Neuronal stem cell (in vitro differentiated cells): ENCODE measurements around the gene SAMD10.
"Not testable (repeated sequence)": the region's sequence is repeated elsewhere in the genome, so short reads cannot be mapped to it uniquely, and the experiment has no call there.

Experiments used
- DNase-seq: peaks from one replicate; pipeline ENCODE4 v3.0.0-alpha.2; 2013; ENCODE audit warnings: low spot score
- H2AFZ ChIP-seq: one replicate; pipeline ENCODE4 v1.6.1; 2013; ENCODE audit warnings: mild to moderate bottlenecking, low read length, inconsistent platforms
- H2AK5ac ChIP-seq: 2 replicates; pipeline ENCODE4 v1.6.1; 2013; ENCODE audit warnings: low read depth, mild to moderate bottlenecking, inconsistent platforms, low read length, moderate library complexity, mixed read lengths
- H2BK120ac ChIP-seq: 2 replicates; pipeline ENCODE4 v1.6.1; 2013; ENCODE audit warnings: low read depth, mild to moderate bottlenecking, inconsistent platforms, low read length, moderate library complexity, mixed read lengths
- H2BK12ac ChIP-seq: one replicate; pipeline ENCODE4 v1.6.1; 2013; ENCODE audit warnings: low read length, inconsistent platforms
- H2BK15ac ChIP-seq: 2 replicates; pipeline ENCODE4 v1.6.1; 2013; ENCODE audit warnings: mild to moderate bottlenecking, low read length, inconsistent platforms, mixed read lengths
- H2BK5ac ChIP-seq: one replicate; pipeline ENCODE4 v1.6.1; 2013; ENCODE audit warnings: inconsistent platforms, mild to moderate bottlenecking, low read length, moderate library complexity
- H3K14ac ChIP-seq: one replicate; pipeline ENCODE4 v1.6.1; 2013; ENCODE audit warnings: low read length, inconsistent platforms
- H3K18ac ChIP-seq: 2 replicates; pipeline ENCODE4 v1.6.1; 2013; ENCODE audit warnings: low read length, inconsistent platforms
- H3K23ac ChIP-seq: 2 replicates; pipeline ENCODE4 v1.6.1; 2013; ENCODE audit warnings: low read depth, mild to moderate bottlenecking, mixed read lengths, low read length, inconsistent platforms; ENCODE audit not compliant: poor library complexity
- H3K27ac ChIP-seq: replicated peaks from 3 replicates; pipeline ENCODE4 v1.5.1; 2013; ENCODE audit warnings: low read length, inconsistent platforms
- H3K27me3 ChIP-seq, 3 experiments: 2 replicates each; pipeline ENCODE4 v1.6.1; 2013; ENCODE audit warnings: low read length in 3 of 3, mild to moderate bottlenecking in 2 of 3, inconsistent platforms in 1 of 3, low read depth in 1 of 3, mixed read lengths in 1 of 3, moderate library complexity in 1 of 3; ENCODE audit not compliant: control insufficient read depth in 3 of 3, insufficient read depth in 3 of 3
- H3K36me3 ChIP-seq, 2 donors: replicated peaks in 1 of 2; 2 replicates each; pipeline ENCODE4 v1.6.1; 2013; ENCODE audit warnings: low read length in 2 of 2; ENCODE audit not compliant: control insufficient read depth in 2 of 2, insufficient read depth in 2 of 2
- H3K4ac ChIP-seq: 2 replicates; pipeline ENCODE4 v1.6.1; 2013; ENCODE audit warnings: inconsistent platforms, mild to moderate bottlenecking, low read length, moderate library complexity
- H3K4me1 ChIP-seq, 2 donors: 1 replicate in 1 of 2; 2 replicates in 1 of 2; pipeline ENCODE4 v1.6.1; 2013; ENCODE audit warnings: low read length in 2 of 2, low read depth in 1 of 2; ENCODE audit not compliant: control insufficient read depth in 2 of 2, insufficient read depth in 1 of 2
- H3K4me2 ChIP-seq: one replicate; pipeline ENCODE4 v1.6.1; 2013; ENCODE audit warnings: mild to moderate bottlenecking, low read length, inconsistent platforms; ENCODE audit not compliant: insufficient read depth, poor library complexity, severe bottlenecking
- H3K4me3 ChIP-seq, 2 donors: 2 replicates each; pipeline ENCODE4 v1.5.1; 2013; ENCODE audit warnings: low read length in 2 of 2, mild to moderate bottlenecking in 2 of 2, inconsistent platforms in 1 of 2, moderate library complexity in 1 of 2
- H3K79me1 ChIP-seq: one replicate; pipeline ENCODE4 v1.6.1; 2013; ENCODE audit warnings: low read depth, mild to moderate bottlenecking, inconsistent platforms, low read length, moderate library complexity
- H3K9ac ChIP-seq: one replicate; pipeline ENCODE4 v1.6.1; 2013; ENCODE audit warnings: mild to moderate bottlenecking, low read depth, low read length, inconsistent platforms; ENCODE audit not compliant: poor library complexity
- H3K9me3 ChIP-seq, 2 donors: replicated peaks in 1 of 2; 2 replicates each; pipeline versions ENCODE3 to v1.6.1; 2013; ENCODE audit warnings: low read length in 2 of 2, mild to moderate bottlenecking in 2 of 2, inconsistent platforms in 1 of 2, low read depth in 1 of 2, mixed read lengths in 1 of 2, moderate library complexity in 1 of 2; ENCODE audit not compliant: control insufficient read depth in 2 of 2, insufficient read depth in 1 of 2
- H4K8ac ChIP-seq: one replicate; pipeline ENCODE4 v1.6.1; 2013; ENCODE audit warnings: low read depth, mild to moderate bottlenecking, inconsistent platforms, low read length, moderate library complexity
- H4K91ac ChIP-seq: one replicate; pipeline ENCODE4 v1.6.1; 2013; ENCODE audit warnings: low read length, low read depth, mild to moderate bottlenecking, inconsistent platforms; ENCODE audit not compliant: poor library complexity
- WGBS, 2 donors: extraction: QIAGEN DNeasy Blood & Tissue Kit; methylation state at CpG; one replicate each; pipeline ENCODE4 v1.1.7; 2013; ENCODE audit warnings: missing lambda C conversion rate in 2 of 2, mixed read lengths in 1 of 2; ENCODE audit not compliant: insufficient read length in 2 of 2, insufficient replicate concordance in 1 of 2; ENCODE audit errors: extremely low coverage in 2 of 2; 5-methylcytosine and 5-hydroxymethylcytosine counted together

Gene SAMD10

DNA sequence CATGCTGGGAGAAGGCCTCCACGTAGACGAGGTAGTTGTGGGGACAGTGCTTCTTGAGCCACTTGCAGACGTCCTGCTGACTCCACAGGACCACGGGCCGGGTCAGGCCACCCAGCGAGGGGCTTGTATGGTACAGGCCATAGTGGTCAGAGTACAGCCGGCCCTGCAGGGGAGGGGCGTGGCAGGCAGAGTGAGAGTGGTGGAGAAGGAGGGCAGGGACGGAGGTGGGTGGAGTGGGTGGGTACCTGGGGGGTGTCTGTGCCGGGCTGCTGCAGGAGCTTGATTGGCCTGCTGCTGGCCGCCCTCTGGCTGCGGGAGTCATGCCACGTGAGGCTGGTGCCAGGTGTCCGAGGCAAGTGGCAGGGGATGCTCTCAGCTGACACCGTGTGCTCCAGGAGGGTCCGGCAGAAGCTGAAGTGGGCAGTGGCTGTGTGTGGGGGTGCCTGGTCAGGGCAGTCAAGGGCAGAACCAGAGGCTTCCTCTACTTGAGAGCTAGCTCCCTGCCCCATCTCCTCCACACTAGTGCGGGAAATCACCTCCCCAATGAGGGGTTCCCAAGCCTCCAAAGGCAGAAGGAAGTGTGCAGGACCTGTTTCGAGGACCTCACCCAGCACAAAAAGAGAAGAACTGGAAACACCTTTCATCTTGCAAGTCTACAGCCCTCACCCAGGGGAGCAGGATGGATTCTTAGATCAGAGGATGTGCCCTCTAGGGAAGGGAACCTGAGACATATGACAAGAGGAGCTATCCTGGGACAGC, 2.3 kb downstream of the SAMD10 start:
- H3K4me1 ChIP-seq: peaks cover 14% of the 10 kb centered on the region in 2 donors
- no CpG with 5 or more reads among the region's 18 CpGs for WGBS, 2 donors
- no peaks in the 10 kb centered on the region for H3K9me3 ChIP-seq
- peak overlapping the region; percentile 32 for H3K14ac ChIP-seq
- H3K4me2 ChIP-seq: no peak overlapping the region
- no peak overlapping the region for H3K18ac ChIP-seq
- peaks cover 5% of the 10 kb centered on the region for H3K79me1 ChIP-seq
- H4K8ac ChIP-seq: peak overlapping the region; percentile 56
- peak overlapping the region; percentile 35 for H2BK12ac ChIP-seq
- H3K27ac ChIP-seq: no peak overlapping the region
- H2BK120ac ChIP-seq: peak overlapping the region; percentile 40
- H3K4ac ChIP-seq: peak overlapping the region; percentile 12
- peak overlapping the region; percentile 84 for H2BK15ac ChIP-seq
- no peak for DNase-seq
- H2AK5ac ChIP-seq: peak overlapping the region; percentile 52
- H3K9ac ChIP-seq: peak overlapping the region; percentile 77
- H2BK5ac ChIP-seq: no peak overlapping the region
- peaks cover 0 to 8% (median 0%) of the 10 kb centered on the region in 3 experiments for H3K27me3 ChIP-seq
- peak overlapping the region; percentile 2 for H3K23ac ChIP-seq
- H2AFZ ChIP-seq: no peak overlapping the region
- no peak overlapping the region for H3K4me3 ChIP-seq
- no peak overlapping the region for H4K91ac ChIP-seq
- peaks cover 2 to 4% of the 10 kb centered on the region in 2 donors for H3K36me3 ChIP-seq

- peak overlapping the region; percentile 77 for H3K9ac ChIP-seq
- not testable (repeated sequence) for H3K23ac ChIP-seq, H2BK5ac ChIP-seq, H3K79me1 ChIP-seq, H3K27ac ChIP-seq, H2BK120ac ChIP-seq, H3K9me3 ChIP-seq, H3K18ac ChIP-seq, H4K8ac ChIP-seq, H3K4me3 ChIP-seq, H2BK12ac ChIP-seq, H2AK5ac ChIP-seq, DNase-seq, H2BK15ac ChIP-seq, H3K4me2 ChIP-seq, H4K91ac ChIP-seq, H3K14ac ChIP-seq, H3K27me3 ChIP-seq, H2AFZ ChIP-seq, H3K36me3 ChIP-seq, H3K4ac ChIP-seq
- H3K4me1 ChIP-seq: peaks cover 9 to 12% of the 10 kb centered on the region in 2 donors
- no CpG with 5 or more reads among the region's 7 CpGs for WGBS, 2 donors
Observed at GRCh38 chr20:63976511-63976910, 2.9 kb downstream of the SAMD10 start.

- no CpG with 5 or more reads among the region's 19 CpGs for WGBS, 2 donors
- Histone ChIP-seq H3K23ac (peak overlapping the region; percentile 8), H3K18ac (no peak overlapping the region), H3K4me2 (no peak overlapping the region), H3K14ac (no peak overlapping the region), H3K36me3 (peaks cover 2 to 4% of the 10 kb centered on the region in 2 donors), H2BK15ac (peak overlapping the region; percentile 3), H4K8ac (no peak overlapping the region), H3K27me3 (peaks cover 0 to 12% (median 0%) of the 10 kb centered on the region in 3 experiments), H3K9ac (peak overlapping the region; percentile 21), H4K91ac (no peak overlapping the region), H2BK5ac (no peak overlapping the region), H3K4ac (no peak overlapping the region), H3K4me1 (peaks cover 4 to 6% of the 10 kb centered on the region in 2 donors), H2BK12ac (no peak overlapping the region), H2BK120ac (no peak overlapping the region), H3K79me1 (peaks cover 3% of the 10 kb centered on the region), H3K4me3 (no peak overlapping the region), H3K9me3 (no peaks in the 10 kb centered on the region), H3K27ac (no peak overlapping the region), H2AFZ (peak overlapping the region; percentile 89), H2AK5ac (peak overlapping the region; percentile 26)
- DNase-seq: no peak
Observed at GRCh38 chr20:63974402-63975200, 4.8 kb downstream of the SAMD10 start.
